Measurements from ENCODE around the gene CEP85L.

DNA sequence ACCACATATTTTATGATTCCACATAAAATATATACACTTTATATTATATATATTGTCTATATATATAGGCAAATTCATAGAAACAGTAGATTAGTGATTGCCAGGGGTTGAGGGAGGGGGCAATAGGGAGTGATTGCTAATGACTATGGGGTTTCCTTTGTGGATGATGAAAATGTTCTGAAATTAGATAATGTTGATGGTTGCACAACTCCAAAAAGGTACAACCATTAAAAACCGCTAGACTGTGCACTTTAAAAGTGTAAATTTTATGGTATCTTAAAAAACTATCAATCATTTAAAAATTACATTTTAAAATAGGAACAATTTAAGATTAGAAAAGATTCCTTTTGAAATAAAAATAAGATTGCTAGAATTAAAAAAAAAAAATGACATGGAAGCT is 23.8 kb upstream of the CEP85L start:
- TF ChIP-seq, protein P1, sequence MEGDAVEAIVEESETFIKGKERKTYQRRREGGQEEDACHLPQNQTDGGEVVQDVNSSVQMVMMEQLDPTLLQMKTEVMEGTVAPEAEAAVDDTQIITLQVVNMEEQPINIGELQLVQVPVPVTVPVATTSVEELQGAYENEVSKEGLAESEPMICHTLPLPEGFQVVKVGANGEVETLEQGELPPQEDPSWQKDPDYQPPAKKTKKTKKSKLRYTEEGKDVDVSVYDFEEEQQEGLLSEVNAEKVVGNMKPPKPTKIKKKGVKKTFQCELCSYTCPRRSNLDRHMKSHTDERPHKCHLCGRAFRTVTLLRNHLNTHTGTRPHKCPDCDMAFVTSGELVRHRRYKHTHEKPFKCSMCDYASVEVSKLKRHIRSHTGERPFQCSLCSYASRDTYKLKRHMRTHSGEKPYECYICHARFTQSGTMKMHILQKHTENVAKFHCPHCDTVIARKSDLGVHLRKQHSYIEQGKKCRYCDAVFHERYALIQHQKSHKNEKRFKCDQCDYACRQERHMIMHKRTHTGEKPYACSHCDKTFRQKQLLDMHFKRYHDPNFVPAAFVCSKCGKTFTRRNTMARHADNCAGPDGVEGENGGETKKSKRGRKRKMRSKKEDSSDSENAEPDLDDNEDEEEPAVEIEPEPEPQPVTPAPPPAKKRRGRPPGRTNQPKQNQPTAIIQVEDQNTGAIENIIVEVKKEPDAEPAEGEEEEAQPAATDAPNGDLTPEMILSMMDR (IDR thresholded peaks at IDR 0.05): no peak
- no peak for TF ChIP-seq POLR2AphosphoS5 (IDR thresholded peaks at IDR 0.05)
- no peak for TF ChIP-seq POLR2A (IDR thresholded peaks at IDR 0.05)

Data from gastroesophageal sphincter (tissue), 3 donors.